C4-2B (cell line): Measurements from ENCODE around the gene LONRF3.

Source experiments
- CTCF ChIP-seq: fragments of 450-650 bp; conservative IDR thresholded peaks from 2 replicates; pipeline ENCODE4 v1.5.1; 2017; ENCODE audit warnings: mild to moderate bottlenecking
- ZFX ChIP-seq: fragments of 450-650 bp; IDR thresholded peaks from 2 replicates; pipeline ENCODE4 v1.6.1; 2017

- no peak for TF ChIP-seq CTCF
- no peak for TF ChIP-seq ZFX
These were observed 11.3 kb upstream of the LONRF3 start for GRCh38 chrX:118963159-118963558.
